Measurements from ENCODE around the gene ADAMTS14.
"Not testable (repeated sequence)": the region's sequence is repeated elsewhere in the genome, so short reads cannot be mapped to it uniquely, and the experiment has no call there.

The ADAMTS14 gene

DNA sequence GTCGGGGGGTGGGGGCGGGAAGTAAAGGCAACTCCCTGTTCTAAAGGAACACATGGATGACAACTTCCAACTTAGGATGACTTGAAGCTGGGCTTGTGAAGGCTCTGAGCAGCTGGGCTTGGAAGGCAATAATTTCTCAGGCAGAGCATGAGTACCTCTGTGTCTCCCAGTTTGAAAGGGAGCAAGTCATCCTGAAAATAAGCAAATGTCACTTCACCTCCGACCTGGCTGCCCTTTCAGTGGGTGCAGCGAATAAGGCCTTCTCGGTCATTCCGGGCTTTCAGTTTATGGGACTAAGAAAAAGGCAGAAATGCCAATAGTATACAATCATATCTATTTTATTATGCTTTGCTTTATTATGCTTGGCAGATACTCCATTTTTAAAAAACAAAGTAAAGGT is 15.3 kb upstream of the ADAMTS14 start:
- in situ Hi-C loops (cut with MboI; ENCODE audit: low sequenced_read_pairs) = no loop called here

GRCh38 chr10:70658582-70659136 is 13.6 kb upstream of the ADAMTS14 start:
- in situ Hi-C loops (cut with MboI; ENCODE audit: low sequenced_read_pairs) = no loop called here

GRCh38 chr10:70659306-70659705 is 13.0 kb upstream of the ADAMTS14 start:
- in situ Hi-C loops (cut with MboI; ENCODE audit: low sequenced_read_pairs) = no loop called here

DNA sequence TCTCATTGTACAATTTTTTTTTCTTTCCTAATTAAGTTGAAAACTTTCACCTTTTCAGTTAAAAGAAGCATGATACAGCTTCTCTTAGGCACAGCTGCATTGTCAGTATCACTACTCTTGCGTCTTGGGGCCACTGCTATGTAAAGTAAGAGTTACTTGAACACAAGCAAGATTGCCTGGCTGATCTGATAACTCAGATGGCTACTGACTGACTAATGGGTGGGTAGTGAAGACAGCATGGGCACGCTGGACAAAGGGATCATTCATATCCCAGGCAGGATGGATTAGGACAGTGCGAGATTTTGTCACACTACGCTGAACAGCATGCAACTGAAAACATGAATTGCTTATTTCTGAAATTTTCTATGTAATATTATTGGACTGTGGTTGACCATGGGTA is 11.6 kb upstream of the ADAMTS14 start:
- in situ Hi-C loops (cut with MboI; ENCODE audit: low sequenced_read_pairs) = no loop called here

- in situ Hi-C loops (cut with MboI; ENCODE audit: low sequenced_read_pairs) = no loop called here
These were observed 10.5 kb upstream of the ADAMTS14 start for GRCh38 chr10:70661623-70662361.

DNA sequence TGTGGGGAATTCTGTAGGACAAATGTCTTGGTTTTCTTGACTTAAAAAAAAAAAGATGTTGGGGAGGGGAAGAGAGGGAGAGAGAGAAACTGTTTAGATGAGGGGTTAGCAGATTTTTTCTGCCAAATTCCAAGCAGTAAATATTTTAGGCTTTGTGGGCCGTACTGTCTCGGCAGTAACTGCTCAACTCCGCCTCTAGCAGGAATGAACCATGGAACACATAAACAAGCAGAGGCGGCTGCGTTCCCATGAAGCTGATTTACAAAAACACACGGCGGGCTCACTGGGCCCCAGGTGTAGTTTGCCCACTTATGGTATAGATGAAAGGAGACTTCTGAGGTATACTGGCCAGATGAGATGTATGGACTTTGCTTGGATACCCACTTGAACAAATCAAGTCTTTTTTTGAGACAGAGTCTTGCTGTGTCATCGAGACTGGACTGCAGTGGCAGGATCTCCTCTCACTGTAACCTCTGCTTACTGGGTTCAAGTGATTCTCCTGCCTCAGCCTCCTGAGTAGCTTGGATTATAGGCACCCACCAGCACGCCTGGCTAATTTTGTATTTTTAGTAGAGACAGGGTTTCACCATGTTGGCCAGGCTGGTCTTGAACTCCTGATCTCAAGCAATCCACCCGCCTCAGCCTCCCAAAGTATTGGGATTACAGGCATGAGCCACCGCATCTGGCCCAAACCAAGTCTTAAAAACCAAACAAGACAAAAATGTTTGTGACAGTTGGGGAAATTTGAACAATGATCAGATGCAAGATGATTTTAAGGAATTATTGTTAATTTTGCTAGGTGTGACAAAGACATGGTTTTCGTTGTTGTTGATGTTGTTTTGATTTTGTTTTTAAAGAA is 9.7 kb upstream of the ADAMTS14 start:
- in situ Hi-C loops (cut with MboI; ENCODE audit: low sequenced_read_pairs) = no loop called here

DNA sequence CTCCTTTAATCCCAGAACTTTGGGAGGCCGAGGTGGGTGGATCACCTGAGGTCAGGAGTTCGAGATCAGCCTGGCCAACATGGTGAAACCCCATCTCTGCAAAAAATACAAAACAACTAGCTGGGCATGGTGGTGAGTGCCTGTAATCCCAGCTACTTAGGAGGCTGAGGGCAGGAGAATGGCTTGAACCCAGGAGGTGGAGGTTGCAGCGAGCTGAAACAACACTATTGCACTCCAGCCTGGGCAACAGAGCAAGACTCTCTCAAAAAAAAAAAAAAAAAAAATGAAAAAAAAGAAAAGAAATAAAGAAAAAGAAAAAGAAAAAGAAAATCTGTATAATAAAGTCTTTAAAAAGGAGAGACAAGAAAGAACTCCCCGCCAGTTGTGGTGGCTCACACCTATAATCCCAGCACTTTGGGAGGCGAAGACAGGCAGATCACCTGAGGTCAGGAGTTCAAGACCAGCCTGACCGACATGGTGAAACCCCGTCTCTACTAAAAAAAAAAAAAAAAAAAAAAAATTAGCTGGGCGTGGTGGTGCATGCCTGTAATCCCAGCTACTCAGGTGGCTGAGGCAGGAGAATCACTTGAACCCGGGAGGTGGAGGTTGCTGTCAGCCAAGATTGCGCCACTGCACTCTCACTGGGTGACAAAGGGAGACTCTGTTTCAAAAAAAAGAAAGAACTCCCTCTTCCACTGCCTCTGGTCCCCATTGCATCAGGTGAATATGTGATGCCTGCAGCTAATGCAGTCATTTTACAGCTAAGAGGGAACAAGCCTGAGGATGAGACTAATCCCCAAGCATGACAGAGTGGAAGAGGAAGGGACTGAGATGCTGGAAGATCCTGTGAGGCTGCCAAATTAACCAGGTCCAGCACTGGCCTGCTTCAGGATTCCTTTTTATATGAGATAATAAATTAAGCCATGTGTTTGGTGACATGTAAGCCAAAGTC is 8.6 kb upstream of the ADAMTS14 start:
- in situ Hi-C loops (cut with MboI; ENCODE audit: low sequenced_read_pairs) = not testable (repeated sequence)

GRCh38 chr10:70664702-70665195 is 7.6 kb upstream of the ADAMTS14 start:
- in situ Hi-C loops (cut with MboI; ENCODE audit: low sequenced_read_pairs) = no loop called here

- in situ Hi-C loops (cut with MboI; ENCODE audit: low sequenced_read_pairs) = no loop called here
These were observed 5.1 kb upstream of the ADAMTS14 start for GRCh38 chr10:70666960-70667798.

GRCh38 chr10:70667818-70668217 is 4.5 kb upstream of the ADAMTS14 start:
- in situ Hi-C loops (cut with MboI; ENCODE audit: low sequenced_read_pairs) = not testable (repeated sequence)

DNA sequence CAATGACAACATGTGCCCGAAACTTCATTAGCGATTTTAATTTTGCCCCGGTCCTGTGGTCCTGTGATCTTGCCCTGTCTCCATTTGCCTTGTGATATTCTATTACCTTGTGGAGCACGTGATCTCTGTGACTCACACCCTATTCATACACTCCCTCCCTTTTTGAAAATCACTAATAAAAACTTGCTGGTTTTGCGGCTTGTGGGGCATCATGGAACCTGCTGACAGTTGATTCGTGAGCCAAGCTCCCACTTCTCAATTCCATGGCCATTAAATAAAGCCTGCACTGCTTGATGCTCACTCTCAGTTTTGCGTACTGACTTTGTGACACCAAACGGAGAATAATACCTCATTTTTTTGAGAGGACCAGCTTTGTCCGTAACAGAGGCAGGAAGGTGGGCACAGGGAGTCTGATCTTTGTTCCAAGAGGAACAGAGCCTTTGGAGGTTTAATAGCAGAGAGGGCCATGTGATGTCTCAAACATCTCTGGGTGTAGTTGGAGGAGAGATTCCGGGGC is 3.8 kb upstream of the ADAMTS14 start:
- in situ Hi-C loops (cut with MboI; ENCODE audit: low sequenced_read_pairs) = no loop called here

- in situ Hi-C loops (cut with MboI; ENCODE audit: low sequenced_read_pairs) = no loop called here
These were observed 3.3 kb upstream of the ADAMTS14 start for GRCh38 chr10:70669015-70669414.

GRCh38 chr10:70669732-70670317 is 2.5 kb upstream of the ADAMTS14 start:
- in situ Hi-C loops (cut with MboI; ENCODE audit: low sequenced_read_pairs) = no loop called here

DNA sequence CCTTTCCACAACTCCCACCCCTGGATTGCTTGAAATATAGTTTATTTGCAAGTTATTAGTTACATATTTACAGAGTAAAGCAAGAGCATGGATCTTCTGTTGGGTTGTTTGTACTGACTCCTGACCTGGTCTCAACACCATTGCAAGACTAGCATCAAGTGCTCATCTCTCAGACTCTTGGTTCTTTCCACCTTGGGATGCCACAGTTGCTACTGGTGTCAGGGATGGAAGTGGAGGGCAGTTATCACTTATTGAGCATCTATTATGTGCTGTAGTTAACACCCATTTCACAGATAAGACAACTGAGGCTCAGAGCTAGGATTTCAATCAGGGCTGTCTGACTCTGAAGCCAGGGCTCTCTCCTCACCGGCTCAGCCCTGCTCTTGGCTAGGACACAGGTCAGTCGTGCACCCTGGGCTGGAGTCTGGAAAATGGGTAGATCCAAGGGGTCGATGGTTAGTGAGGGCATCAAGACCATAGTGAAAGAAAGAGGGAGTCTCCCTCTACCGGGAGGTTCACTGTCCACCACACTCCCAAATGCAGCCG is 614 bp upstream of the ADAMTS14 start:
- in situ Hi-C loops (cut with MboI; ENCODE audit: low sequenced_read_pairs) = no loop called here

DNA sequence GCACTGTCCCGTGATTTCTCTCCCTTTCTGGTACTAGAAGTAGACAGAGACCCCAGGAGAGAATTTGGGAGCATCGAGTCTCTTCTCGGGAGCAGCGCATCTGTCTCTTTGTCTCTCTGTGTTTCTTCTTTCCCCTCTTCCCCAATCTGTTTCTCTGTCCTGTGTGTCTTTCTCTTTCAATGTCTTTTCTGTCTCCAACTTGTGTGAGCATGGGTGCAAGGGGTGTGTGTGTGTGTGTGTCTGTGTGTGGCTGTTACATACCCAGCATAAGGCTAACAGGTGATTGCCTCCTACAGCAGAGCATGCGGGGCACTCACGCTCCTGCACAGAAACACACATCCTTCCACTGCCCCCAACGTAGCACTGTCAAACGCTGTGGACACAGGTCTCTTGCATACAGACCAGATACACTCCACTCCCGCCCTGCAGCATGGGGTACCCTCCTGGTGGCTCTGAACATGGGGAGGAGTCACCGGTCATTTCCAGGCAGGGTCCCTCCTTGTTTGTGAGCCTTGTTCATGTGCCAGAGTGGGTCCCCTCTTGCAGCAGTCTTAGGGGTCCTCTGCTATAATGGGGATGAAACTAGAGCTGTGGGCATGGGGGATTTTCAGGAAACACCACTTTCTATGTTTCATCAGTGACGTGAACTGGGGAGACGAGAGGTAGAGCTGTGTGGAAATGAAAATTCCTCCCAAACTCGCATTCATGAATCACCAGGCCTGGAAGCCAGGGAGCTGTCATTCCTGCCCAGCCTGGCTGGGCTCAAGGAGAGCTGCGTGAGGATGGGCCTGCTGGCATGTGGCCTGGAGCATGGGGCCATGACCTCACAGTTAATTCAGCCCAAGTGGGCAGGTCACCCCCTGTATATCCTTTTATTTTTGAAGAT is 980 bp downstream of the ADAMTS14 start:
- in situ Hi-C loops (cut with MboI; ENCODE audit: low sequenced_read_pairs) = no loop called here

DNA sequence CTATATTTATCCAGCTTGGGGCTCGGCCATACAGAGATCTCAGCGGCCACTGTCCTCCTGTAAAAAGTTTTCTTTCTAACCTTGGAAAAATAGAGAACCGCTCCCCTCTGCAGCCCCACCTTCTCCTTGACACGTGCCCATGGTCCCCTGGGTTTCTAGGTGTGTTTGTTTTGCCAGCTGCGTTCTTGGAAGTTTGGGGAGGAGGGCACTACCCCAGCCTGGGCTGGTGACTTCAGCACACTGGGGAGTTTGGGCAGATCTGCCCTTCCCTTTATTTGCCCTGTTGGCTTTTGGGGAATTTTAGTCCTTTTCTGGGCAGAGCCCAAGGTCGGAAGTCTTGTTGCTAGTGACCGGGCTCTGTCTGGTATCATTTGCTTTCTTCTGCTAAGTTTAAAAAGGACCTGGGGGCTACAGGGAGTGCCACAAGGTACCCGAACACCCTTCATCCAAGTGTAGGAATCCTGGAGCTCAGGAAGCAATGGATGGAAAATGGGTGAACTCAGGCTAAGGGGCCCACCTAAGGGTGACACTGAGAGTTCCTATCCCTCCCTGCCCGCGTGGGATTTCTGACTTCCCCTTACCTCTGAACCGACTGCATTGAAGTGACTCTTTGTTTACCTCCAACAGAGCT is 1.7 kb downstream of the ADAMTS14 start:
- in situ Hi-C loops (cut with MboI; ENCODE audit: low sequenced_read_pairs) = no loop called here
